Glomerular visceral epithelial cell (primary cell): ENCODE results near the gene CCNI2.

Experiments
- DNase-seq: peaks from one replicate; pipeline ENCODE4 v3.0.0-alpha.2; 2016; ENCODE audit errors: extremely low spot score

CCNI2 gene

DNA sequence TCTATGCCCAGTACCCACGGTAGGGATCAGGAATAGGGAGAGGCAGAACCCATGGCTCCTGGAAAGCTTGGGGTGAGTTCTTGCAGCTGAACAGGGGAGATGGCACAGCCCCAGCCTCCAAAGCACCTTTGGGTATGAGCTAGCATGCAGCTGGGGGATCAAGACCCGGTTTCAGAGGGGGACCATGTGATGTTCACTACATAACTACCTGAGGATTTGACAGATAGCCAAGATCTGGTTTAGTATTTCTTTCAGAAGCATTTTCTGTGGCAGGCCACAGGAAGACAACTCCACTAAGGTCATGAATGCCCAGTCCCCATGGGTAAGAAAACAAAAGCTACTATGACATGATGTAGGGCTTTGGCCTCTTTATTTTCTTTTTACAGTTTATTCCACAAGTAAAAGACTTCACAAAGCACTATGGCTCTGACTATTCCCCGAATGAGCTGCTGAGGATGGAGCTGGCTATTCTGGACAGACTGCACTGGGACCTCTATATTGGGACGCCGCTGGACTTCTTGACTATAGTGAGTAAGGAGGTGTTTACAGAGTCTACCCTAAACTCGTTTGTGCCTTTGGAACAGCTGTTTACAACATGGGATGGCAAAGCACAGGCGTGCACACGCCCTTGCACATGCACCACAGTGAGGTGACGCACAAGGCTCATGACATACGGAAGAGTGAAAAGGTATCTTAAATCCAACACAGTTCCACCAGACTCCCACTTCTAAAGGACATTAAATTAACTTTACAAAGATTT lies 3.4 kb downstream of the CCNI2 start:
- no peak for DNase-seq

DNA sequence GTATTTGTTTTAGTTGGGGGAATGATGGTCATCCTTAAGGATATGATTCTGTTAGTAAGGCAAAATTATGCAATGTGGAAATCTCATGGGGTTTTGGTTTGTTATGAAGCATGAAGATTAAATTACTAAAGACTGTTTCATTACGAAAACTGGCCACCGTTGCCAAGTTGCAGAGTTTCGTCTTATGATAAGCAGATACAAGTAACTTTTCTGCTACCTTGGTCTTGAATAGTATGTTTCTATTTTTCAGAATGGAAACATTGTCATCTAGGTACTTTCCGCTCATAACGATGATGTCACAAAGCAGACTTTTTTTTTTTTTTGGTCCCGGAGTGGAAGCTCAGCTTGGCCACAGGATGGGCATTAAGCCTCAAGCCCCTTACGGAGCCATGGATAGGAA lies 4.2 kb downstream of the CCNI2 start:
- no peak for DNase-seq

DNA sequence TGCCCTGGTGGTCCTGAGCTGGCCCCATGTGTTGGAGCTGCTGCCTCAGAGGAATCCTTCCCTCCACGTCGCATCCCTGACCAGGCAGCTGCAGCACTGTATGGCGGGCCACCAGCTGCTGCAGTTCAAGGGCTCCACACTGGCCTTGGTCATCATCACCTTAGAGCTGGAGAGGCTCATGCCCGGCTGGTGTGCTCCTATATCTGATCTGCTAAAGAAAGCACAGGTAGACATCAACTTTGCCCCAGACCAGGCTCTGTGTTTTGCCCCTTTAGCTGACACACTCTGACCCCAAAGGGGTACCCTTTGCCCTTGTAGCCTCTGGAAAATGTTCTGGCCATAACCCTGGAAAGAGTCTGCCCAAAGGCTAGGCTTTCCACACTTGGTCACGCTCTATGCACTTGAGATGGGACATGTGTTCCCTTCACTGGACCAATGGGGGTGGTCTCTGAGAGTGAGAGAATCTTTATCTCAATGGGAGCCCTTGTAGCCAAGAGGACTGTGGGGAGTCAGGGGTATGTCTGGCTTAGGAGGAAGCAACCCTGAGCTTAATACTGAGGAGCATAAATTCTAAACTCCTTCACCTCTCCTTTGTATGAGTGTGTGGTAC lies 4.8 kb downstream of the CCNI2 start:
- no peak for DNase-seq

DNA sequence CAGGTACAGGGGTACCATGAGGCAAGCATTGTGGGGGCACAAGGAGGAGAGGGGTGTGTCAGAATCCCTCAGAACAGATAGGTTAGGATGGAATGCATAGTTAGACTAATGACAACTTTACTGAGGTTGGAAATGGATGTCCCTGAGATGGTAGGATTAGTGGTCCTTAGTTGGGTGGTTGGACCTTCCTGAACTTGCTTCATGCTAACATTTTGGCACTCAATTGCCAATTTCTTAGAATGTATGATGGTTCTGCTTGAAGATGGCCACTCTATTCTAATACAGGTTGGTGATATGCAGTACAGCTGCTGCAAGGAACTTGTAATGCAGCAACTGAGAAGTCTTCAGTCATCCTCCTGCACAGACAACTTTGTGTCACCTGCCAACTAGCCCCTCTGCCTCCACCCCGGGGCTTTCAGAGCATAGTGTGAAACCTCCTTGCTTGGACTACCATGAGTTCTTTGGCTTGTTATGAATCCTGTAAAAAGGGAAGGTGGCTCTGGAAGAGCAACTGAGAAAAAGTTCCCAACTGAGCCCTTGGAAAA lies 5.4 kb downstream of the CCNI2 start:
- no peak for DNase-seq

DNA sequence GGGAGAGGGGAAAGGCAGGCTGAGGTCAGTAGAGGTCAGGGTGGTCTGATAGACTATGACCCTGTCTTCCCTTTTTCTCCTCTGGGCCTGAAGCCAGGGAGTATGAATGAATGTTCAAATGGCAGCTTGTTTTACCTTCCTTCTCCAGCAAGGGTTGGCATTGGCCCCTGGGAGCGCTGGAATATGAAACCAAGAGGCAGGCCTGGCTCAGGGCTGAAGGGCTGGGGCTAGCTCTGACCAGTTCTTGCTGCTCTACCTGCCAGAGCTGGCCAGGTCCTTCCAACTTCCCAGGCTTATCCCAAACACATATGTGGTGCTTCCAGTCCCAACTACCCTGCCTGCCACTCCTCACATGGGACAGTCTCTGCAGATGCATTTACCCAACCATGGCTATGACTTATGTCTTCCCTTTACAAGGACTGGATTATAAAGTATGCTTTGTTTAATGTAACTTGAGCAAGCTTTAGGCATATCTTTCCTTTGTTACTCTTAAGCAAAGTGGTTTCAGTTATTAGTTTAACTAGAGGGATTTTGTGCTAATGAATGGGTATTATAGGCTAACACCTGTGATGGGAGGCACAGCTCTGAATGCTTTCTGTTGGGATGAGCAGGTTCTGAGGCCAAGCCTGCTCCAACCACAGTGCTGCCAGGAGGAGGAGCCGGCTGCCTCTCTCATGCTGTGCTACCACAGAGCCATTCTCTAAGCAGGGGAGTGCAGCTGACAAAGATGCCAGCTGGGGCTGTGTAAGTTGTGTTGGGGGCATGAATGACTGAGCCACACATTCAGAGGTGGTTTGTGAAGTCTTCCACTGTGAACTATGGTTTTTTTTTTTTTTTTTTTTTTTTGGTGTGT lies 6.1 kb downstream of the CCNI2 start:
- peak; percentile 53 for DNase-seq

DNA sequence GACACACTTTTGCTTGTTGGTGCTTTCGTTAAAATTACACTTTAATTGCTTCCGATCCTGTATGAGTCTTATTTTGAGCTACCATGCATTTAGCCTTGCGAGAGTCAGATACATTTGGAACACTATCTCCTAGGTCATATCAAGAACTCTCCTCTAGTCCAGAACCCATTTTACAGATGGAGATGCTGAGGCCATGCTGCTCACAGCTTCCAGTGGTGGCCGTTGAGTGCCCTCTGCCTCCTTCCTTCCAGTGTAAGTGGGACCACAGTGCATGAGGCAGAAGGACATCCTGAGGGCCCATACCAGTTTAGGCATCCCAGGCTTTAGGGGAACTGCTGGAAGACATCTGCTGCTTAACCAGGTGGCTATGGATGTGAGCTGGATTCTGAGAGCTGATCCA lies 6.9 kb downstream of the CCNI2 start:
- no peak for DNase-seq

DNA sequence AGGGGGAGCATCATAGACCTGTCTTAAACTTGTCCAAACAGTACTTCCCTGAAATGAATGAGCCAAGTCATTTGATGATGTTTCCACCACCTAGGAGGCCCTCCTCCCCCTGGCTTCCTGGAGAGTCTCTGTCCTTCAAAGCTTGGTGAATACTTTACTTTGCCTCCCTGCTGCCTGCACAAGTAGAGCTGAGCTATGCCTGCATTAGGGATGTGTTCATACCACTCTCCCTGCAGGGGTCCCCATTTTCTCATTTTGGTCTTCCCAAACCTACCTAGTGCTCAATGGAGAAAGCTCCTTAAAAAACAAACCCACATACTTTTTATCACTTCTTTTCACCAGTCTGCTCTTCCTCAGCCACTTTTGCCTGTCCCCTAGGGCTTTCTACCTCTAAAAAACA lies 7.7 kb downstream of the CCNI2 start:
- DNase-seq: peak; percentile 46

DNA sequence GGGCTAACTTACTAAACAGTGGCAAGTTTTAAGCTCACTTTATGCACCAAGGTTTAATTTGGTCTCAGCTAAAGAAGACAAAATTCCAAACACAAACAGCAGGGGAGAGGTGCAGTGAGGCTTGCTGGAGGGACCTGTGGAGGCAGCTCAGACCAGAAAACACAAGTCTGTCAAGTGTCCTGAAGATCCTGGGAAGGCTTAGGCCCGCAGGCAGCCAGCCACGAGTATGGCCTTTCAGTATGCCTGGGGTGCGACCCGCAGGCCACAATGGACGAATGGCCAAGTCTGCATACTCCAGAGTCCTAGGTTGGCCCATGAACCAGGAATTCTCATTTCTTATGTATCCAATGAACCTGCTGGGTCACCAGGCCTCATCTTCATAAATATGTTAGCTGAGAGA lies 9.3 kb downstream of the CCNI2 start:
- no peak for DNase-seq

DNA sequence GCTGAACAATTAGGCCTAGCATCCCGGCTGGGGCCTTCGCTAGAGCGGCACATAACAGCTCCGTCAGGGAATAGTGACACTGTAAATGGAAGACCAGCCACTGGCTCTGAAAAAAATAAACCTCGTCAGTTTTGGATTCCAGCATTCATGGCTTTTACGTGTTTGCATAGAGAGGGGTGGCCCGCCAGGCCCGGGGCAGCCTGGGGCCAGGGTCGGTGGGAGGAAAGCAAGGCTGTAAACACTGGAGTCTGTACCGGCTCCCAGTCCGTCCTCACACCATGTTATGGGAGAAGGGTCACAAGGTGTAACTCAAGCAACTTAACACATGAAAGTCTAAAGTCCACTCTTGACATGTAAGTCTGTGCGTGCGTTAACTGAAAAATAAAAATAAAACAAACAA lies 11.2 kb downstream of the CCNI2 start:
- no peak for DNase-seq

DNA sequence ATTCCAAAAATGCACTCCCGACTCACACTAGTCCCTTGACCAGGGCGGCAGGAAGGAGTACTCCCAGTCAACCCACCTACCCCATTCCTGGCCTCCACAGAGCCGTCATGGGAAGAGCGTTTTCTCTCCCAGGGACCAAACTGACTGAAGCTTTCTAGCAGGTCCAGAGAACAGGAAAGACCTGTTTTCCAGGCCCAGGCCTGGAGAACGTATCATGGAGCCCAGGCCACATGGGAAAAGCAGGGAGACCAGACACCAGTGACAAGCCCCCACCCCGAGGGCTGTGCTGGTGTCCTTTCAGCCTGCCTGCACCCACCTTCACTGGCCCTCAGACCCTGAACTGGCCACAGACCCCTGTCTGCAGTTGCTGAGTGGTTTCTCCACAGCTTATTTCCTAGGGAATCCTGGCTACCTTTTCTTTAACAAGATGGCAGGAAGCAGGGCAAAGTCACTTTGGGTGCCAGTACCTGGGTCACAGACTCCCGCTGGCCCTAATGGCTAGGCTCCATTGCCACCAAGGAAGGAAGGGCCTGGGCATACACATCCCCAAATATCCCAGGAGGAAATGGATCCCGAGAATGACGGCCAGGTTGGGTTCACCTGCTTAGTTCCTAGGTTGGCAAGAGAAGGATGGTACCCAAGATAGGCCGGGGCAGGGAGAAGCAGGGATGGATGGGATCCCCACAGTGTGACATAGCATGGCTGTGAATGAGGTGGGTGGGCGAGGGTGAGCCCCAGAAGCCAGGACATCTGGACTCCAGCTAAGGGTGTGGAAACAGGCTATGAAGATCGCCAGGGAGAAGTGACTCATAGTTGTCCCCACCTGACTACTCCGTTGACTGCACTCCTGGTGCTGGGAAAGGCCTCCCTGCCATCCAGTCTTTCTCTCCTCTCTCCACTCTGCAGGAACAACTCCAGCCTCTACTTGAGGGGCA lies 12.2 kb downstream of the CCNI2 start:
- no peak for DNase-seq

DNA sequence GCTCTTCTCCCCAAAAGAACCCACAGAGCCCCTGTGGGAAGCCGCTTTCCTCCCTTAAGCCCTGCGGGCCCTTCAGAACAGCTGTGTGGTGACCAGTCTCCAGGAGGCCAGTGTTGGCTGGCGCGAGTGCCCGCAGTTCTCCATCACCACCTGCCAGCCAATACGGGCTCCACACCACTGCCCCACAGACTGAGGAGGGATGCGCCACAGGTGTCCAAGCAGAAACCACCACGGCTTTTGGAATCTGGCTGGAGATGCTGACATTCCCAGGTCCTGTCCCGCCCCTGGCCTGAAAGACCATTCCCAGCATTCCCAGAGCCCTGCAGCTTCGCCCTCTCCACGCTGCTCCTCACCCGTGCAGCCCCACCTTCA lies 12.8 kb downstream of the CCNI2 start:
- no peak for DNase-seq

DNA sequence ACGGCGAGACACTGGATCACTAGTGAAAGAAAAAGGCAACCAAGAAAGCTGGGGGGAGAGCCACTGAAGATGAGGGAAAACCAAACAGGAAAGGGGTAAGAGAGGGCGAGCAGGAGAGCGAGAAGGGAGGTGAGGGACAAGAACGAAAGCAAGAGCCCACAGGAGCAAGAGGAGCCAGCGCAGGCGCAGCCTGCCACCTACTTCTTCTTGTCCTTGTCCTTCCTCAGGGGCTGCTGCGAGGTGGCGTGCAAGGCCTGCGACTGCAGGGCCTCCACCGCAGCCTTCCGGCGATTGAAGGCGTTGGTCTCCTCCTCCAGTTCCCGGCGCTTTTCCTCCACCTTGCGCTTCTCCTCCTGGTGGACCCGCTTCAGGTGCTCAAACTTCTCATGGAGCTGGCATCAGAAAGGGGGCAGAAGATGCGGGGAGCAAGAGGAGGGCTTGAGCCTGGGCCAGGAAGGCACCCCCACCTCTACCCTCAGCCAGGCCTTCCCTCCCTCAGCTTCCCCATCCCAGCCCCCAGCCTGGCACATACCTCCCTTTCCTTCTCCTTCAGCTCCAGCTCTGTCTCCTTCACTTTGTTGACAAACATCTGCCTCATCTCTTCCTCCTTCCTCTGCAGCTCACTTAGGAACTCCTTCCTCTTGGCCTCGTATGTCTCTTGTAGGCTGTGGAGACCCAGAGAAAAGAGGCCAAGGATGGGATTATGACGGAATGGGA lies 13.5 kb downstream of the CCNI2 start:
- no peak for DNase-seq

DNA sequence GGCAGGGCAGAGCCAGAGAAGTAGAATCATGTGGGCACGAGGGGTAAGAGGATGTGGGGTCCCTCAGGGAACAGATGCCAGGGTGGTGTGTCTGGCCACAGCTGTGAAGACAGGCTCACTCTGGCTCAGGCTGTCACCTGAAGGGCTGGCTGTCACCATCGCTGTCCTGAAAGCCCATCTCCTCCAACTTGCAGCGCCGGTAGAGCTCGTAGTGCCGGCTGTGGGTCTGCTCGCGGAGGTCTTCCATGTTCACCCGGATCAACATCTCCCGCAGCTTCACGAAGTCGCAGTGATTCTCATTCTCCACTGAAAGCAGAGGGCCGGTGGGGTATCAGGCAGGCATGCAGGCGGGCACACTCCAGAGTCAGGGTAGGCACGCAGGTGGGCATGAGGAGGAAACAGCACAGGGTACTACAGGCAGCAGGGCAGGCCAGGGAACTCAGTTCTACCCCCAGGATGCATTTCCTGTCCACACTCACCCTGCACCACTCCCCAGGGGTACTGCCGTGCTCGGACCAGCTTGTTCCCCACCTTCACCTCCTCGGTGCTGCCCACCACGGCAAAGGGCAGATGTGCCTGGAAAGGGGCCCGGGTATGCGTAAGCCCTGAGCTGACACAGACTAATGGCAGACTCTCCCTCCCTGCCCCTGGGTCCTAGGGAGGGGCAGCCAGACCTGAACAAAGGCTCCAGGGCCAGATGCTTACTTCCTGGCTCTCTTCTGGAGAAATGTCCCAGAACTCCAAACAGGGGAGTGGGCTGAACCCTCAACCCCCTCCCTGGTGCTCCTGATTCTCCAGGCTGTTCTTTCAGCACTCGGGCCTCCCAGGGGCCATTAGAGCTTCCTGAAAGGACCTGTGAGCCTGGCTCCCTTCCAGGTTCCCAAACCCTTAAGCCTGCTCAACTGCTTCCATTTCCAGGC lies 14.4 kb downstream of the CCNI2 start:
- no peak for DNase-seq

DNA sequence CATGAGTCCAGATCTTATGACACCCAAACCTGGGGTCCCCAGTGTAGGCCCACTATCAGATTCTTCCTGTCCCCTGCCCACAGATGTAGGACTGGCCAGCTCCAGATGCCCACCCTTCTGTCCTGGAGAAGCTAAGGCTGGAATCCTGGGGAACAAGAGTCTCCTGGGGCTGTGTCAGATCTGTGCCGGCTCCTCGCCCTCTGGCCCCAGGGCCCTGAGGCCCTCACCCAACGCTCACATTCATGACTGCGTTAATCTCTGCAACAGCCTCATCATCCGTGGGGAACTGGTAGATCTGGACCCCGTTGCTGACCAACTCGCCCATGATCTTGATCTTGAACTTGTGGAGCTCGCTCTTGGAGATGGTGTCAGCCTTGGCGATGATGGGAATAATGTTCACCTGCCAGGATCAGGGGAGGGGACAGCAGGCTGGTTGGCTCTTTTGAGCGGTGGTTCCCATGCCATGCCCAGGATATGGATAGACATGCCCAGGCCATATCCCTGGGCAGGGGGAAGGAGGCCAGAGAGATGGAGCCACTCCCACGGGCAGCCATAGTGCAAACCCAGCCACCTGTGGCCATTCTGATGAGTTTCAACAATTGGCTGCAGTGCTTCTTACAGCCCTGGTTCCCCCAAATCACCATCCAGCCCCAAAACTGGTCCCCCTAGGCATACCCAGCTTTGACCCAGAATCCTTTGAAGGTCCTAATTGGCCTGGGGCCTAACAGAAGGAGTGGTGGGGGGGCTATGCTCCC lies 15.2 kb downstream of the CCNI2 start:
- DNase-seq: no peak

DNA sequence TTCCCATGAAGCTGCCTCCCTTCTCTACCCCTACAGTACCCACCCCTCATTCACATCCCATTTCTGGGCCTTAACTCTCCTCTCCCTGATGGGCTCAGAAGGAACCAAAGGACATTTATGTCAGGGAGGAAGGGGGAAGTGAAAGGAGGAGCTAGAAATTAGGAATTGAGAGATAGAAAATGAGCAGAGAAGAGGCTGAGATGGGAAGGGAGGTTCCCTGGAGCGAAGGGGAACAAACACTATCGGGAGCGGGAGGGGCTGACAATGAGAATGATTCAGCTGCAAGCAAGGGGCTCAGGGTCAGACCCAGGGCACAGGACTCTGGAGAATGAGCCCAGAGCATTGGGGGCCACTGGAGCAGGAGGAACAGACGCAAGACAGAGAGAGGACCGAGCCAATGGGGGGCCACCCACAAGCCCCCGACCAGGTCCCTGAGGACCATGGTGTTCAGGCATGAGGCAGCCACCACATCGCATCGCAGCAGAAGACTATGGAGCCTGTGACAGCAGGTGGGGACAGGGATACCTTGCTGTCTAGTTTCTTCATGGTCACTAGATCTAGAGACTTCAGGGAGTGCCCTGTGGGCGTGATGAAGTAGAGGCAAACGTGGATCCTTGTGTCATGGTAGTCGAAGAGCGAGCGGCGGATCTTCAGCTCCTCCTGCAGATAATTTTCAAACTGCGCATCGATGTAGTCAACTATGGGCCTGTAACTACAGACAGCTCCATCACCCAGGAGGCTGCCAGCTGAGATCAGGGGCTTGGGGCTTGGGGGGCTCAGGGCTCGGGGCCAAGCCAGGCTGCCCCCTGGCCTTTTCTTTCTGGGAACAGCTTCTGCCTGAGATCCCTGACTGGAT lies 16.2 kb downstream of the CCNI2 start:
- no peak for DNase-seq

DNA sequence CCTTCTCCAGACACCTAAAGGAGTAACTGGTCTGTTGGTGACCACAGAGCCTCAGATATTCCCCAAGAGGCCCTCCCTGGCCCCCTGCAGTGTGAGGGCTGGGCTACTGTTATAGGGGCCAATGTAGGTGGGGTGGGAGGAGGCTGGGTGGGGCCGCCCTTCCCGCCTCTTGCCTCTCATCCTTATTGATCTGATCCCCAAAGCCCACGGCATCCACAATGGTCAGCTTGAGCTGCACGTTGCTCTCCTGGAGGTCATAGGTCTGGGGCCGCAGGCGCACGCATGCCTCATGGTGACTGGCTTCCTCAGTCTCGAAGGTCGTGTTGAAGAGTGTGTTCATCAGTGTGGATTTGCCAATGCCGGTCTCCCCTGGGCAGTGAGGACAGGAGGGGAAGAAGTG lies 16.8 kb downstream of the CCNI2 start:
- DNase-seq: no peak

DNA sequence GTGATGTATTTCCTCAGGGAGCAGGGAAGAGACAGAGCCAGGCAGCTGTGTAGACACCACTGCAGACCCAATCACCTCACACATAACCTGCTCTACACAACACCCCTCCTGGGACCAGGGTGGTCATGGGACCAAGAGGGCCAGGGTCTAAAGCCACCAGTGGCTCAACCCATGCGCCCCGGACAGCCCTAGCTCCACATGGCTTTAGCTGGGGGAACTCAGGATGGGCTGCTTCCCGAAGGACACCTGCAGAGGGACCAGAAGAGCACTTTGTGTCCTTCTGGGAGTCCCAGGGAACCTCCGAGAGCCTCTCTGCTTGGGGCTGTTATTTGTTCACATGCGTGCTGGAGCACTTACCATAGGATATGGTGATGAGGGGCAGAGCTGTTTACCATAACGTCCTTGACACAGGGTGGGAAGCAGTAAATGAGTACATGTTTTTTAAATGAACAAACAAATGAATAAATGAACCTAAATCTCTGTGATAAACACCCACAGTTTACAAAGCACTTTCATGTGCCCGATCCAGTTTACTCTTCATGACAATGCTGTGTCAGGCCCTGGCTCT lies 17.5 kb downstream of the CCNI2 start:
- no peak for DNase-seq
